ENCODE results near the gene KLHL26. TPM values are rescaled to one million over a fixed set of nuclear protein-coding genes. Genes with fewer than 3 reads are reported as not detected.

The KLHL26 gene
- total and polyA plus RNA-seq, 2 of the 13 experiments (the other 11 are each of a cell fraction or from before 2014, with no cell fraction given), result 1.5 to 1.7 TPM

DNA sequence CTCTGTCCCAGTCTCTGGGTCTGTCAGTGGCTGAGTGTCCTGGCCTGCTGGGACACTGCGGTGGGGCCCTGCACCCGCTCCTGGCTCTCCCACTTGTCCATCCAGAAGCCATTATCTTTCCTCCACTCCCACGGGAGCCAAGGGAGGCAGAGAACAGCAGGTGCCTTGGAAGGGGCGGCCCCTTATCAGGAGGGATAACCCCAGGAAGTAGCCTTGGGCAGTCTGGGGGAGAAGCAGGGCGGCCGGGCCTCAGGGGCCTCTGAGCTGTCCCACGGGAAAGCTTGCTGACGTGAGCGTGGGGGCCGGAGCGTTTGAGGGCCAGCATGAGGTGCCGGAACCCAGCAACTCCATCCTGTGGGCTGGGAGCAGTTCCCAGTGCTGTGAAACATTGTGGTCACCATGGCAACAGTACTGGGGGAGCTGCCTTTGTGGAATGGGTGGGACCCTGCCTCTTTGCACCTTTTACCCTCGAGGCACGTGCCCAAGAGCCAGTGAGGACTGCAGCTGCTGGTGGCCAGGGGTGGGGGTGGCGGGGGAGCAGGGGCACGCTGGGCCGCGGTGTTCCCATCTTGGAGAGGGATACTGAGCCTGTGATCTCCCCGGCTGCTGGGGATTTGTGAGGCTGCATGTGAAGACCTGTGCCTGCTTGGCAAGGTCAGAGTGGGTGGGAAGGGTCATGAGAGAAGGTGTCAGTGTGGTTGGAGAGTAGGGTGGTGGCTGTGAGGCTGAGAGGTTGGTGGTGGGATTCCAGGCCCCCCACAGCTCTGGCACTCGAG, 20.9 kb downstream of the KLHL26 start:
- Histone ChIP-seq H3K4me3 (replicated peaks in 1 of 3; ENCODE audit: insufficient read depth in 1 of 3, low read depth in 2 of 3, low read length in 3 of 3) (no peak overlapping the region), H2AFZ (ENCODE audit: low read length) (no peak overlapping the region), H3K36me3 (replicated peaks in 1 of 2; ENCODE audit: control insufficient read depth in 1 of 2, insufficient read depth in 2 of 2, low read length in 2 of 2) (no peaks in the 10 kb centered on the region), H3K4me1 (ENCODE audit: insufficient read depth, low read length) (peaks cover 2% of the 10 kb centered on the region), H4K20me1 (ENCODE audit: insufficient read depth, low read length) (0 out of 2 replicates have a peak, but pooled peaks cover 2% of the 10 kb centered on the region), H3K79me2 (ENCODE audit: insufficient read depth, low read length) (no peaks in the 10 kb centered on the region), H3K9me3 (ENCODE audit: low read length) (no peaks in the 10 kb centered on the region), H3K27ac (ENCODE audit: extremely low read length, insufficient read depth, low read length) (no peak overlapping the region), H3K4me2 (ENCODE audit: low read depth, low read length) (no peak overlapping the region), H3K9ac (ENCODE audit: insufficient read depth, low read depth, low read length) (no peak overlapping the region), H3K27me3 (ENCODE audit: control insufficient read depth in 1 of 2, insufficient read depth in 2 of 2, low read length in 2 of 2) (no peaks in the 10 kb centered on the region)
- DNase-seq (ENCODE audit: low spot score) (no peak), FAIRE-seq (no peak), ATAC-seq (no peak)
- TF ChIP-seq, protein P1, sequence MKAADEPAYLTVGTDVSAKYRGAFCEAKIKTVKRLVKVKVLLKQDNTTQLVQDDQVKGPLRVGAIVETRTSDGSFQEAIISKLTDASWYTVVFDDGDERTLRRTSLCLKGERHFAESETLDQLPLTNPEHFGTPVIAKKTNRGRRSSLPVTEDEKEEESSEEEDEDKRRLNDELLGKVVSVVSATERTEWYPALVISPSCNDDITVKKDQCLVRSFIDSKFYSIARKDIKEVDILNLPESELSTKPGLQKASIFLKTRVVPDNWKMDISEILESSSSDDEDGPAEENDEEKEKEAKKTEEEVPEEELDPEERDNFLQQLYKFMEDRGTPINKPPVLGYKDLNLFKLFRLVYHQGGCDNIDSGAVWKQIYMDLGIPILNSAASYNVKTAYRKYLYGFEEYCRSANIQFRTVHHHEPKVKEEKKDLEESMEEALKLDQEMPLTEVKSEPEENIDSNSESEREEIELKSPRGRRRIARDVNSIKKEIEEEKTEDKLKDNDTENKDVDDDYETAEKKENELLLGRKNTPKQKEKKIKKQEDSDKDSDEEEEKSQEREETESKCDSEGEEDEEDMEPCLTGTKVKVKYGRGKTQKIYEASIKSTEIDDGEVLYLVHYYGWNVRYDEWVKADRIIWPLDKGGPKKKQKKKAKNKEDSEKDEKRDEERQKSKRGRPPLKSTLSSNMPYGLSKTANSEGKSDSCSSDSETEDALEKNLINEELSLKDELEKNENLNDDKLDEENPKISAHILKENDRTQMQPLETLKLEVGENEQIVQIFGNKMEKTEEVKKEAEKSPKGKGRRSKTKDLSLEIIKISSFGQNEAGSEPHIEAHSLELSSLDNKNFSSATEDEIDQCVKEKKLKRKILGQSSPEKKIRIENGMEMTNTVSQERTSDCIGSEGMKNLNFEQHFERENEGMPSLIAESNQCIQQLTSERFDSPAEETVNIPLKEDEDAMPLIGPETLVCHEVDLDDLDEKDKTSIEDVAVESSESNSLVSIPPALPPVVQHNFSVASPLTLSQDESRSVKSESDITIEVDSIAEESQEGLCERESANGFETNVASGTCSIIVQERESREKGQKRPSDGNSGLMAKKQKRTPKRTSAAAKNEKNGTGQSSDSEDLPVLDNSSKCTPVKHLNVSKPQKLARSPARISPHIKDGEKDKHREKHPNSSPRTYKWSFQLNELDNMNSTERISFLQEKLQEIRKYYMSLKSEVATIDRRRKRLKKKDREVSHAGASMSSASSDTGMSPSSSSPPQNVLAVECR (CRISPR knock-in tag; IDR thresholded peaks at IDR 0.05; ENCODE audit: borderline replicate concordance), result no peak
- peak; percentile 28; the same call in 1 of the 2 replicates for TF ChIP-seq RFX1 (IDR thresholded peaks at IDR 0.05)
- intact Hi-C loops (cut with micrococcal nuclease; ENCODE audit: unreplicated experiment), result no loop called here
- 70% methylated on average over 9 of the region's 20 CpGs for WGBS (ENCODE audit: low lambda C conversion rate)
- POLR2A ChIA-PET, result no interaction called here
- in situ Hi-C loops (cut with HindIII; ENCODE audit: extremely low pct_ligation_motif_present, low pct_unique_long_range_greater_than_20kb), result no loop called here
- no TSS peak for BruUV-seq (replicated peaks)
- CTCF ChIA-PET (ENCODE audit: low intra/inter-chr PET ratio, low total read pairs), result no interaction called here

- Histone ChIP-seq H3K4me2 (ENCODE audit: low read depth, low read length) (no peak overlapping the region), H3K36me3 (replicated peaks in 1 of 2; ENCODE audit: control insufficient read depth in 1 of 2, insufficient read depth in 2 of 2, low read length in 2 of 2) (peaks cover 0 to 2% of the 10 kb centered on the region in 2 experiments; a peak in 1 of 5 replicates), H3K4me3 (replicated peaks in 1 of 3; ENCODE audit: insufficient read depth in 1 of 3, low read depth in 2 of 3, low read length in 3 of 3) (no peak overlapping the region), H3K27me3 (ENCODE audit: control insufficient read depth in 1 of 2, insufficient read depth in 2 of 2, low read length in 2 of 2) (no peaks in the 10 kb centered on the region), H4K20me1 (ENCODE audit: insufficient read depth, low read length) (0 out of 2 replicates have a peak, but pooled peaks cover 2% of the 10 kb centered on the region), H3K4me1 (ENCODE audit: insufficient read depth, low read length) (peaks cover 8% of the 10 kb centered on the region), H3K9me3 (ENCODE audit: low read length) (no peaks in the 10 kb centered on the region), H3K9ac (ENCODE audit: insufficient read depth, low read depth, low read length) (no peak overlapping the region), H2AFZ (ENCODE audit: low read length) (no peak overlapping the region), H3K79me2 (ENCODE audit: insufficient read depth, low read length) (no peaks in the 10 kb centered on the region), H3K27ac (ENCODE audit: extremely low read length, insufficient read depth, low read length) (no peak overlapping the region)
- 84% methylated on average over 4 of the region's 4 CpGs for WGBS (ENCODE audit: low lambda C conversion rate)
- ChIA-PET CTCF (ENCODE audit: low intra/inter-chr PET ratio, low total read pairs) (no interaction called here), POLR2A (no interaction called here)
- DNase-seq (ENCODE audit: low spot score) (no peak), FAIRE-seq (no peak), ATAC-seq (no peak)
- BruUV-seq (replicated peaks), result no TSS peak
- in situ Hi-C loops (cut with HindIII; ENCODE audit: extremely low pct_ligation_motif_present, low pct_unique_long_range_greater_than_20kb) (no loop called here), intact Hi-C loops (cut with micrococcal nuclease; ENCODE audit: unreplicated experiment) (no loop called here)
- TF ChIP-seq ZNF552 (CRISPR knock-in tag; IDR thresholded peaks at IDR 0.05; ENCODE audit: borderline replicate concordance) (no peak), ZNF878 (CRISPR knock-in tag; IDR thresholded peaks at IDR 0.05) (no peak), SIX1 (CRISPR knock-in tag; IDR thresholded peaks at IDR 0.05; ENCODE audit: borderline replicate concordance) (no peak), MIER2 (CRISPR knock-in tag; IDR thresholded peaks at IDR 0.05) (no peak), LCORL (IDR thresholded peaks at IDR 0.05) (0 out of 2 replicates have a peak, but pooled peaks have one; percentile 12), LCORL (CRISPR knock-in tag; IDR thresholded peaks at IDR 0.05) (no peak), ZNF18 (CRISPR knock-in tag; IDR thresholded peaks at IDR 0.05; ENCODE audit: insufficient replicate concordance) (no peak)
These were observed 21.6 kb downstream of the KLHL26 start for GRCh38 chr19:18658366-18658855.
